GM23338 (cell line): ENCODE data around the gene KCNA3. TPM values are rescaled to one million over a fixed set of nuclear protein-coding genes. Genes with fewer than 3 reads are reported as not detected.

Experiments
- ATAC-seq: fragments of 200-7000 bp; cut with Tn5 transposase; 3 replicates; pipeline ENCODE4 v1.9.1; 2020
- DNase-seq: peaks from one replicate; pipeline ENCODE4 v3.0.0-alpha.2; 2015; ENCODE audit warnings: low spot score
- H2AFZ ChIP-seq: fragments of 200-600 bp; sonication (generic); 2 replicates; pipeline ENCODE4 v1.8.0; 2016; ENCODE audit warnings: antibody characterized with exemption, mild to moderate bottlenecking, moderate library complexity
- H3F3A ChIP-seq: fragments of 200-600 bp; sonication (generic); replicated peaks from 2 replicates; pipeline ENCODE4 v1.8.0; 2017; ENCODE audit warnings: antibody characterized with exemption, mixed run types, low read depth
- H3K27ac ChIP-seq: fragments of 200-600 bp; sonication (generic); 2 replicates; pipeline ENCODE4 v1.6.1; 2016; ENCODE audit warnings: low read depth
- H3K27me3 ChIP-seq: fragments of 200-600 bp; sonication (generic); 2 replicates; pipeline ENCODE4 v1.8.0; 2016; ENCODE audit warnings: mild to moderate bottlenecking, mixed run types, moderate library complexity; ENCODE audit not compliant: insufficient read depth
- H3K36me3 ChIP-seq: fragments of 200-600 bp; sonication (generic); 2 replicates; pipeline ENCODE4 v1.8.0; 2016; ENCODE audit warnings: mild to moderate bottlenecking; ENCODE audit not compliant: insufficient read depth
- H3K4me1 ChIP-seq: fragments of 200-600 bp; sonication (generic); 2 replicates; pipeline ENCODE4 v1.8.0; 2016; ENCODE audit warnings: mild to moderate bottlenecking, moderate library complexity; ENCODE audit not compliant: insufficient read depth
- H3K4me2 ChIP-seq: fragments of 200-600 bp; sonication (generic); 2 replicates; pipeline ENCODE4 v1.7.1; 2017; ENCODE audit warnings: mixed run types
- H3K4me3 ChIP-seq: fragments of 200-600 bp; sonication (generic); 2 replicates; pipeline ENCODE4 v1.6.1; 2016; ENCODE audit warnings: mixed run types
- H3K79me2 ChIP-seq: fragments of 200-600 bp; sonication (generic); replicated peaks from 2 replicates; pipeline ENCODE4 v1.8.0; 2017; ENCODE audit warnings: mild to moderate bottlenecking; ENCODE audit not compliant: insufficient read depth
- H3K9me2 ChIP-seq: fragments of 200-600 bp; sonication (generic); 2 replicates; pipeline ENCODE4 v1.8.0; 2017; ENCODE audit not compliant: insufficient read depth
- H4K20me1 ChIP-seq: fragments of 200-600 bp; sonication (generic); replicated peaks from 2 replicates; pipeline ENCODE4 v1.8.0; 2017; ENCODE audit warnings: mild to moderate bottlenecking; ENCODE audit not compliant: insufficient read depth
- H3K27ac Mint-ChIP-seq: 2 replicates; pipeline ENCODE4 v1.8.0; 2020; ENCODE audit warnings: inconsistent platforms, mild to moderate bottlenecking, moderate library complexity, mixed read lengths
- H3K27me3 Mint-ChIP-seq: 3 replicates; pipeline ENCODE4 v1.8.0; 2022; ENCODE audit warnings: low read depth, mild to moderate bottlenecking, moderate library complexity, mixed read lengths, inconsistent platforms; ENCODE audit not compliant: insufficient read depth, poor library complexity
- H3K36me3 Mint-ChIP-seq: 3 replicates; pipeline ENCODE4 v1.8.0; 2021; ENCODE audit warnings: low read depth, mild to moderate bottlenecking, inconsistent platforms, moderate library complexity, mixed read lengths
- H3K4me1 Mint-ChIP-seq: 3 replicates; pipeline ENCODE4 v1.8.0; 2020; ENCODE audit warnings: mild to moderate bottlenecking, inconsistent platforms, mixed read lengths
- H3K4me3 Mint-ChIP-seq: 3 replicates; pipeline ENCODE4 v1.8.0; 2021; ENCODE audit warnings: moderate library complexity, mild to moderate bottlenecking, inconsistent platforms, mixed read lengths
- H3K9me3 Mint-ChIP-seq: 3 replicates; pipeline ENCODE4 v1.8.0; 2020; ENCODE audit warnings: moderate library complexity, mild to moderate bottlenecking, inconsistent platforms, mixed read lengths
- CREB1 ChIP-seq: fragments of 250-450 bp; sonication (Bioruptor Pico); IDR thresholded peaks from 2 replicates; pipeline ENCODE4 v1.5.0; 2020; ENCODE audit warnings: low read depth, mild to moderate bottlenecking, moderate library complexity
- CTCF ChIP-seq, 2 experiments: fragments of 200-600 bp in 1 of 2; sonication (generic) in 1 of 2; conservative IDR thresholded peaks; 2 replicates each; pipeline versions ENCODE4 v1.5.1 to v1.6.1; 2016 to 2017; ENCODE audit warnings: antibody characterized with exemption in 2 of 2, low read depth in 2 of 2, mild to moderate bottlenecking in 2 of 2, moderate library complexity in 1 of 2
- EZH2 ChIP-seq: fragments of 200-600 bp; sonication (generic); IDR thresholded peaks from one replicate; pipeline ENCODE4 v1.8.0; 2017; ENCODE audit warnings: antibody characterized with exemption, mild to moderate bottlenecking, low read depth; ENCODE audit not compliant: unreplicated experiment
- EZH2phosphoT487 ChIP-seq: fragments of 200-600 bp; sonication (generic); IDR thresholded peaks from one replicate; pipeline ENCODE4 v1.8.1; 2018; ENCODE audit warnings: antibody characterized with exemption; ENCODE audit not compliant: unreplicated experiment
- JUNB ChIP-seq: IDR thresholded peaks from one replicate; pipeline ENCODE4 v1.6.1; 2016; ENCODE audit warnings: antibody characterized with exemption; ENCODE audit not compliant: unreplicated experiment
- NANOG ChIP-seq: IDR thresholded peaks from 2 replicates; pipeline ENCODE4 v1.6.1; 2016; ENCODE audit warnings: antibody characterized with exemption, borderline replicate concordance
- POLR2AphosphoS5 ChIP-seq: IDR thresholded peaks from 2 replicates; pipeline ENCODE4 v1.6.1; 2016; ENCODE audit warnings: antibody characterized with exemption, low read depth
- REST ChIP-seq: IDR thresholded peaks from one replicate; pipeline ENCODE4 v1.6.1; 2018; ENCODE audit warnings: antibody characterized with exemption; ENCODE audit not compliant: unreplicated experiment
- STAT1 ChIP-seq: IDR thresholded peaks from one replicate; pipeline ENCODE4 v1.6.1; 2016; ENCODE audit warnings: antibody characterized with exemption; ENCODE audit not compliant: unreplicated experiment
- ZNF114 ChIP-seq: fragments of 250-450 bp; sonication (Bioruptor Pico); IDR thresholded peaks from 2 replicates; pipeline ENCODE4 v1.5.0; 2020; ENCODE audit warnings: mild to moderate bottlenecking, moderate library complexity
- ZNF331 ChIP-seq: fragments of 250-450 bp; sonication (Bioruptor Pico); IDR thresholded peaks from 2 replicates; pipeline ENCODE4 v1.5.0; 2020; ENCODE audit warnings: low read depth, mild to moderate bottlenecking, moderate library complexity
- polyA plus RNA-seq: library from polyadenylated mRNA; unstranded; fragments of >200 nt; fragmentation: Nextera tagmentation; extraction: Ambion mirVana; gene quantifications from 2 replicates; pipeline ENCODE4 v1.2.1, GENCODE V29; 2016
- total RNA-seq: library from RNA; depleted of rRNA; stranded (reverse); fragments of >200 nt; shearing (Covaris generic); gene quantifications from 2 replicates; pipeline ENCODE4 v1.2.3, GENCODE V29; 2014
- TF ChIP-seq, protein P1 (sequence below): IDR thresholded peaks from 2 replicates; pipeline ENCODE4 v1.6.1; 2016; ENCODE audit warnings: antibody characterized with exemption
- TF ChIP-seq, protein P2 (sequence below): fragments of 250-450 bp; sonication (Bioruptor Pico); IDR thresholded peaks from 2 replicates; pipeline ENCODE4 v1.5.0; 2020; ENCODE audit warnings: mild to moderate bottlenecking, moderate library complexity

The KCNA3 gene
- total and polyA plus RNA-seq, 2 experiments from 2014 or later: 0.32 to 4.2 TPM

- no peak overlapping the region for H3K4me3 Mint-ChIP-seq
- H3K36me3 ChIP-seq: no peaks in the 10 kb centered on the region
- no peaks in the 10 kb centered on the region for H3K4me1 Mint-ChIP-seq
- no peaks in the 10 kb centered on the region for H3K9me2 ChIP-seq
- no peaks in the 10 kb centered on the region for H3K4me1 ChIP-seq
- no peak overlapping the region for H3K4me3 ChIP-seq
- H3K4me2 ChIP-seq: no peak overlapping the region
- DNase-seq (no peak), ATAC-seq (no peak)
- H3K27ac Mint-ChIP-seq: no peak overlapping the region
- no peak overlapping the region for H2AFZ ChIP-seq
- H3K27ac ChIP-seq: no peak overlapping the region
- H3K27me3 Mint-ChIP-seq: peaks cover 2% of the 10 kb centered on the region
- TF ChIP-seq REST: no peak
- no peak for TF ChIP-seq POLR2AphosphoS5
- TF ChIP-seq STAT1: no peak
- no peak for TF ChIP-seq ZNF331 (CRISPR knock-in tag)
- TF ChIP-seq EZH2phosphoT487: no peak
- TF ChIP-seq EZH2: no peak
- no peak for TF ChIP-seq NANOG
- no peak for TF ChIP-seq CTCF (conservative IDR thresholded peaks at IDR 0.05; ENCODE audit: low read depth in 2 of 2)
- TF ChIP-seq CREB1 (CRISPR knock-in tag): no peak
- TF ChIP-seq, protein P1, sequence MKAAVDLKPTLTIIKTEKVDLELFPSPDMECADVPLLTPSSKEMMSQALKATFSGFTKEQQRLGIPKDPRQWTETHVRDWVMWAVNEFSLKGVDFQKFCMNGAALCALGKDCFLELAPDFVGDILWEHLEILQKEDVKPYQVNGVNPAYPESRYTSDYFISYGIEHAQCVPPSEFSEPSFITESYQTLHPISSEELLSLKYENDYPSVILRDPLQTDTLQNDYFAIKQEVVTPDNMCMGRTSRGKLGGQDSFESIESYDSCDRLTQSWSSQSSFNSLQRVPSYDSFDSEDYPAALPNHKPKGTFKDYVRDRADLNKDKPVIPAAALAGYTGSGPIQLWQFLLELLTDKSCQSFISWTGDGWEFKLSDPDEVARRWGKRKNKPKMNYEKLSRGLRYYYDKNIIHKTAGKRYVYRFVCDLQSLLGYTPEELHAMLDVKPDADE: no peak
- TF ChIP-seq JUNB: no peak
- TF ChIP-seq ZNF114 (CRISPR knock-in tag): no peak
- TF ChIP-seq, protein P2, sequence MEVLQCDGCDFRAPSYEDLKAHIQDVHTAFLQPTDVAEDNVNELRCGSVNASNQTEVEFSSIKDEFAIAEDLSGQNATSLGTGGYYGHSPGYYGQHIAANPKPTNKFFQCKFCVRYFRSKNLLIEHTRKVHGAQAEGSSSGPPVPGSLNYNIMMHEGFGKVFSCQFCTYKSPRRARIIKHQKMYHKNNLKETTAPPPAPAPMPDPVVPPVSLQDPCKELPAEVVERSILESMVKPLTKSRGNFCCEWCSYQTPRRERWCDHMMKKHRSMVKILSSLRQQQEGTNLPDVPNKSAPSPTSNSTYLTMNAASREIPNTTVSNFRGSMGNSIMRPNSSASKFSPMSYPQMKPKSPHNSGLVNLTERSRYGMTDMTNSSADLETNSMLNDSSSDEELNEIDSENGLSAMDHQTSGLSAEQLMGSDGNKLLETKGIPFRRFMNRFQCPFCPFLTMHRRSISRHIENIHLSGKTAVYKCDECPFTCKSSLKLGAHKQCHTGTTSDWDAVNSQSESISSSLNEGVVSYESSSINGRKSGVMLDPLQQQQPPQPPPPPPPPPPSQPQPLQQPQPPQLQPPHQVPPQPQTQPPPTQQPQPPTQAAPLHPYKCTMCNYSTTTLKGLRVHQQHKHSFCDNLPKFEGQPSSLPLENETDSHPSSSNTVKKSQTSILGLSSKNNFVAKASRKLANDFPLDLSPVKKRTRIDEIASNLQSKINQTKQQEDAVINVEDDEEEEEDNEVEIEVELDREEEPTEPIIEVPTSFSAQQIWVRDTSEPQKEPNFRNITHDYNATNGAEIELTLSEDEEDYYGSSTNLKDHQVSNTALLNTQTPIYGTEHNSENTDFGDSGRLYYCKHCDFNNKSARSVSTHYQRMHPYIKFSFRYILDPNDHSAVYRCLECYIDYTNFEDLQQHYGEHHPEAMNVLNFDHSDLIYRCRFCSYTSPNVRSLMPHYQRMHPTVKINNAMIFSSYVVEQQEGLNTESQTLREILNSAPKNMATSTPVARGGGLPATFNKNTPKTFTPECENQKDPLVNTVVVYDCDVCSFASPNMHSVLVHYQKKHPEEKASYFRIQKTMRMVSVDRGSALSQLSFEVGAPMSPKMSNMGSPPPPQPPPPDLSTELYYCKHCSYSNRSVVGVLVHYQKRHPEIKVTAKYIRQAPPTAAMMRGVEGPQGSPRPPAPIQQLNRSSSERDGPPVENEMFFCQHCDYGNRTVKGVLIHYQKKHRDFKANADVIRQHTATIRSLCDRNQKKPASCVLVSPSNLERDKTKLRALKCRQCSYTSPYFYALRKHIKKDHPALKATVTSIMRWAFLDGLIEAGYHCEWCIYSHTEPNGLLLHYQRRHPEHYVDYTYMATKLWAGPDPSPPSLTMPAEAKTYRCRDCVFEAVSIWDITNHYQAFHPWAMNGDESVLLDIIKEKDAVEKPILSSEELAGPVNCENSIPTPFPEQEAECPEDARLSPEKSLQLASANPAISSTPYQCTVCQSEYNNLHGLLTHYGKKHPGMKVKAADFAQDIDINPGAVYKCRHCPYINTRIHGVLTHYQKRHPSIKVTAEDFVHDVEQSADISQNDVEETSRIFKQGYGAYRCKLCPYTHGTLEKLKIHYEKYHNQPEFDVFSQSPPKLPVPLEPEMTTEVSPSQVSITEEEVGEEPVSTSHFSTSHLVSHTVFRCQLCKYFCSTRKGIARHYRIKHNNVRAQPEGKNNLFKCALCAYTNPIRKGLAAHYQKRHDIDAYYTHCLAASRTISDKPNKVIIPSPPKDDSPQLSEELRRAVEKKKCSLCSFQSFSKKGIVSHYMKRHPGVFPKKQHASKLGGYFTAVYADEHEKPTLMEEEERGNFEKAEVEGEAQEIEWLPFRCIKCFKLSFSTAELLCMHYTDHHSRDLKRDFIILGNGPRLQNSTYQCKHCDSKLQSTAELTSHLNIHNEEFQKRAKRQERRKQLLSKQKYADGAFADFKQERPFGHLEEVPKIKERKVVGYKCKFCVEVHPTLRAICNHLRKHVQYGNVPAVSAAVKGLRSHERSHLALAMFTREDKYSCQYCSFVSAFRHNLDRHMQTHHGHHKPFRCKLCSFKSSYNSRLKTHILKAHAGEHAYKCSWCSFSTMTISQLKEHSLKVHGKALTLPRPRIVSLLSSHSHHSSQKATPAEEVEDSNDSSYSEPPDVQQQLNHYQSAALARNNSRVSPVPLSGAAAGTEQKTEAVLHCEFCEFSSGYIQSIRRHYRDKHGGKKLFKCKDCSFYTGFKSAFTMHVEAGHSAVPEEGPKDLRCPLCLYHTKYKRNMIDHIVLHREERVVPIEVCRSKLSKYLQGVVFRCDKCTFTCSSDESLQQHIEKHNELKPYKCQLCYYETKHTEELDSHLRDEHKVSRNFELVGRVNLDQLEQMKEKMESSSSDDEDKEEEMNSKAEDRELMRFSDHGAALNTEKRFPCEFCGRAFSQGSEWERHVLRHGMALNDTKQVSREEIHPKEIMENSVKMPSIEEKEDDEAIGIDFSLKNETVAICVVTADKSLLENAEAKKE (CRISPR knock-in tag): no peak
- H3K79me2 ChIP-seq: no peaks in the 10 kb centered on the region
- no peaks in the 10 kb centered on the region for H3K9me3 Mint-ChIP-seq
- H3F3A ChIP-seq: no peaks in the 10 kb centered on the region
- H3K36me3 Mint-ChIP-seq: no peaks in the 10 kb centered on the region
- no peaks in the 10 kb centered on the region for H3K27me3 ChIP-seq
- H4K20me1 ChIP-seq: no peaks in the 10 kb centered on the region
Observed at GRCh38 chr1:110719908-110720307, 45.2 kb upstream of the KCNA3 start.
